ENCODE results near the gene RAP1GDS1.
"Not testable (repeated sequence)": the region's sequence is repeated elsewhere in the genome, so short reads cannot be mapped to it uniquely, and the experiment has no call there.

The RAP1GDS1 gene

GRCh38 chr4:98358630-98359248 lies 97.6 kb downstream of the RAP1GDS1 start:
- no peak for DNase-seq

GRCh38 chr4:98359646-98360045 lies 98.5 kb downstream of the RAP1GDS1 start:
- no peak for DNase-seq

GRCh38 chr4:98363431-98363830 lies 102.2 kb downstream of the RAP1GDS1 start:
- DNase-seq = no peak

- not testable (repeated sequence) for DNase-seq
These were observed 105.1 kb downstream of the RAP1GDS1 start for GRCh38 chr4:98366275-98366674.

- not testable (repeated sequence) for DNase-seq
These were observed 106.8 kb downstream of the RAP1GDS1 start for GRCh38 chr4:98368000-98368399.

- DNase-seq = no peak
These were observed 108.1 kb downstream of the RAP1GDS1 start for GRCh38 chr4:98369322-98369721.

- DNase-seq = no peak
These were observed 113.5 kb downstream of the RAP1GDS1 start for GRCh38 chr4:98374643-98375042.

GRCh38 chr4:98377559-98377958 lies 116.4 kb downstream of the RAP1GDS1 start:
- no peak for DNase-seq

GRCh38 chr4:98381306-98381705 lies 120.1 kb downstream of the RAP1GDS1 start:
- no peak for DNase-seq

GRCh38 chr4:98383431-98384106 lies 122.4 kb downstream of the RAP1GDS1 start:
- no peak for DNase-seq

- no peak for DNase-seq
These were observed 124.6 kb downstream of the RAP1GDS1 start for GRCh38 chr4:98385831-98386230.

GRCh38 chr4:98387345-98388026 lies 126.3 kb downstream of the RAP1GDS1 start:
- no peak for DNase-seq

GRCh38 chr4:98394134-98394533 lies 132.9 kb downstream of the RAP1GDS1 start:
- no peak for DNase-seq

GRCh38 chr4:98399915-98400314 lies 138.7 kb downstream of the RAP1GDS1 start:
- no peak for DNase-seq

- DNase-seq = no peak
These were observed 145.6 kb downstream of the RAP1GDS1 start for GRCh38 chr4:98406819-98407218.

GRCh38 chr4:98411731-98412130 lies 150.5 kb downstream of the RAP1GDS1 start:
- DNase-seq = no peak

GRCh38 chr4:98416844-98417243 lies 155.7 kb downstream of the RAP1GDS1 start:
- no peak for DNase-seq

GRCh38 chr4:98420151-98420550 lies 159.0 kb downstream of the RAP1GDS1 start:
- not testable (repeated sequence) for DNase-seq

- no peak for DNase-seq
These were observed 159.9 kb downstream of the RAP1GDS1 start for GRCh38 chr4:98421111-98421510.

GRCh38 chr4:98423009-98423408 lies 161.8 kb downstream of the RAP1GDS1 start:
- no peak for DNase-seq

- no peak for DNase-seq
These were observed 169.7 kb downstream of the RAP1GDS1 start for GRCh38 chr4:98430708-98431403.

- DNase-seq = no peak
These were observed 172.5 kb downstream of the RAP1GDS1 start for GRCh38 chr4:98433691-98434090.

- no peak for DNase-seq
These were observed 173.6 kb downstream of the RAP1GDS1 start for GRCh38 chr4:98434816-98435215.

Data from effector CD8-positive, alpha-beta T cell (primary cell).